Amniotic epithelial cell (primary cell): Measurements from ENCODE around the gene AOPEP.

Experiments
- DNase-seq: peaks from one replicate; pipeline ENCODE4 v3.0.0-alpha.2; 2010; ENCODE audit warnings: low read depth

AOPEP gene

GRCh38 chr9:94993821-94994165, 267.3 kb downstream of the AOPEP start:
- no peak for DNase-seq

GRCh38 chr9:94995048-94995693, 268.7 kb downstream of the AOPEP start:
- no peak for DNase-seq

GRCh38 chr9:94996641-94997040, 270.1 kb downstream of the AOPEP start:
- DNase-seq, result no peak

- DNase-seq, result no peak
These were observed 271.2 kb downstream of the AOPEP start for GRCh38 chr9:94997727-94998126.

- no peak for DNase-seq
These were observed 273.3 kb downstream of the AOPEP start for GRCh38 chr9:94999832-95000231.

- no peak for DNase-seq
These were observed 274.3 kb downstream of the AOPEP start for GRCh38 chr9:95000821-95001220.

- no peak for DNase-seq
These were observed 275.2 kb downstream of the AOPEP start for GRCh38 chr9:95001720-95002119.

- DNase-seq, result peak; percentile 58
These were observed 277.4 kb downstream of the AOPEP start for GRCh38 chr9:95003689-95004410.

- DNase-seq, result no peak
These were observed 278.1 kb downstream of the AOPEP start for GRCh38 chr9:95004411-95005277.

GRCh38 chr9:95005278-95006143, 279.0 kb downstream of the AOPEP start:
- no peak for DNase-seq

- DNase-seq, result no peak
These were observed 280.8 kb downstream of the AOPEP start for GRCh38 chr9:95007226-95007869.

- DNase-seq, result peak; percentile 73
These were observed 281.8 kb downstream of the AOPEP start for GRCh38 chr9:95008151-95008771.

- DNase-seq, result no peak
These were observed 283.0 kb downstream of the AOPEP start for GRCh38 chr9:95009459-95009858.

GRCh38 chr9:95010431-95010838, 283.9 kb downstream of the AOPEP start:
- DNase-seq, result no peak

GRCh38 chr9:95012035-95012708, 285.7 kb downstream of the AOPEP start:
- DNase-seq, result no peak

- no peak for DNase-seq
These were observed 286.4 kb downstream of the AOPEP start for GRCh38 chr9:95012902-95013301.

- DNase-seq, result no peak
These were observed 288.4 kb downstream of the AOPEP start for GRCh38 chr9:95014917-95015316.

GRCh38 chr9:95015569-95015968, 289.1 kb downstream of the AOPEP start:
- no peak for DNase-seq

GRCh38 chr9:95017062-95017461, 290.6 kb downstream of the AOPEP start:
- DNase-seq, result peak; percentile 58

GRCh38 chr9:95017661-95018060, 291.2 kb downstream of the AOPEP start:
- no peak for DNase-seq
